GM12878 (cell line): ENCODE data around the gene TLCD3B. TPM values are rescaled to one million over a fixed set of nuclear protein-coding genes. Genes with fewer than 3 reads are reported as not detected.

Source experiments
- ATAC-seq: fragments of 200-7000 bp; cut with Tn5 transposase; 3 replicates; pipeline ENCODE4 v1.9.1; 2020; ENCODE audit warnings: mild to moderate bottlenecking, moderate library complexity
- BruUV-seq: library from RNA; stranded (reverse); fragments of 400-500 nt; replicated peaks from 2 replicates; lab custom pipeline; 2021; lab: Mats Ljungman, UMichigan
- CTCF ChIA-PET: fragments of 300-600 bp; sonication (Branson Sonifier 250); formaldehyde crosslinking; extraction: SDS; loops from one replicate; lab custom pipeline; 2021; ENCODE audit warnings: inconsistent platforms; lab: Yijun Ruan, JAX
- POLR2A ChIA-PET: fragments of 350-600 bp; formaldehyde crosslinking; extraction: SDS; loops from one replicate; lab custom pipeline; 2021; ENCODE audit warnings: inconsistent platforms; lab: Charles Lee
- RAD21 ChIA-PET: fragments of 300-600 bp; sonication (Branson Sonifier 250); formaldehyde crosslinking; loops from one replicate; lab custom pipeline; 2023; ENCODE audit warnings: antibody characterized with exemption; ENCODE audit not compliant: unreplicated experiment; lab: Charles Lee
- SMC1A ChIA-PET: fragments of 300-600 bp; sonication (Branson Sonifier 250); formaldehyde crosslinking; loops from one replicate; lab custom pipeline; 2023; ENCODE audit not compliant: unreplicated experiment, uncharacterized antibody; lab: Charles Lee
- DNase-seq: peaks from one replicate; pipeline ENCODE4 v3.0.0-alpha.2; 2011; ENCODE audit warnings: low read depth, low spot score
- FAIRE-seq: peaks from 3 replicates; lab custom pipeline; 2011; peaks lifted over from hg19 to GRCh38; lab: Jason Lieb, UNC
- H2AFZ ChIP-seq: 2 replicates; pipeline ENCODE4 v1.6.0; 2011; ENCODE audit warnings: low read depth, low read length, control low read depth; ENCODE audit not compliant: control insufficient read depth
- H3K27ac ChIP-seq: 2 replicates; pipeline ENCODE4 v1.5.1; 2011; ENCODE audit warnings: control low read depth; ENCODE audit not compliant: control insufficient read depth, insufficient read depth
- H3K27me3 ChIP-seq, 2 experiments: replicated peaks in 1 of 2; 2 replicates each; pipeline versions ENCODE4 v1.6.0 to v1.6.1; 2011; ENCODE audit warnings: low read length in 1 of 2; ENCODE audit not compliant: control insufficient read depth in 2 of 2, insufficient read depth in 2 of 2
- H3K36me3 ChIP-seq, 2 experiments: 2 replicates each; pipeline ENCODE4 v1.5.1; 2011; ENCODE audit warnings: low read length in 1 of 2; ENCODE audit not compliant: control insufficient read depth in 2 of 2, insufficient read depth in 2 of 2
- H3K4me1 ChIP-seq: 2 replicates; pipeline ENCODE4 v1.6.1; 2011; ENCODE audit warnings: mild to moderate bottlenecking, low read length, moderate library complexity, mixed read lengths; ENCODE audit not compliant: control insufficient read depth, insufficient read depth
- H3K4me2 ChIP-seq: 2 replicates; pipeline ENCODE4 v1.6.0; 2011; ENCODE audit warnings: control low read depth; ENCODE audit not compliant: control insufficient read depth, insufficient read depth
- H3K4me3 ChIP-seq: fragments of 200-600 bp; sonication (generic); 2 replicates; pipeline ENCODE4 v1.5.1; 2016
- H3K79me2 ChIP-seq: 2 replicates; pipeline ENCODE4 v1.6.0; 2011; ENCODE audit warnings: low read length; ENCODE audit not compliant: control insufficient read depth, insufficient read depth
- H3K9ac ChIP-seq: 2 replicates; pipeline ENCODE4 v1.8.0; 2011; ENCODE audit warnings: low read length, control low read depth, mixed read lengths; ENCODE audit not compliant: control insufficient read depth, insufficient read depth
- H3K9me3 ChIP-seq: replicated peaks from 3 replicates; pipeline ENCODE4 v1.5.1; 2011; ENCODE audit warnings: mild to moderate bottlenecking, low read length; ENCODE audit not compliant: control insufficient read depth, insufficient read depth
- H4K20me1 ChIP-seq: 2 replicates; pipeline ENCODE4 v1.6.0; 2011; ENCODE audit not compliant: control insufficient read depth, insufficient read depth
- WGBS: methylation state at CpG from one replicate; pipeline ENCODE4 v1.1.6; 2016; ENCODE audit warnings: low lambda C conversion rate; ENCODE audit not compliant: insufficient replicate concordance, insufficient coverage; ENCODE audit errors: missing lambda C conversion rate; 5-methylcytosine and 5-hydroxymethylcytosine counted together
- in situ Hi-C: fragments of 300-500 bp; cut with MboI; formaldehyde crosslinking; loops from 9 replicates; pipeline ENCODE4 v1.14.3; 2018; ENCODE audit warnings: mixed read lengths
- intact Hi-C: fragments of 100-400 bp; cut with micrococcal nuclease; formaldehyde crosslinking; loops from one replicate; pipeline ENCODE4 v1.14.2; 2022; ENCODE audit not compliant: unreplicated experiment
- polyA plus RNA-seq, 11 experiments: library from polyadenylated mRNA; depleted of rRNA in 4 of 11; unstranded in 6 of 11; stranded (reverse) in 5 of 11; fragments of >200 nt; fragmentation: Nextera tagmentation in 4 of 11; fragmentation: Illumina TruSeq in 1 of 11; extraction: Ambion mirVana in 4 of 11; extraction: Trizol in 1 of 11; gene quantifications; 1 replicate in 1 of 11; 2 replicates in 10 of 11; pipeline versions ENCODE4 v1.2.1 to v1.2.3, GENCODE V29; 2011 to 2016; ENCODE audit warnings: inconsistent platforms in 2 of 11, missing spikeins in 2 of 11, low read depth in 1 of 11
- total RNA-seq, 4 experiments: library from RNA; depleted of rRNA in 3 of 4; stranded (reverse); fragments of >200 nt in 3 of 4; fragmentation: Illumina TruSeq in 1 of 4; extraction: Trizol in 1 of 4; gene quantifications; 2 replicates each; pipeline versions ENCODE4 v1.2.1 to v1.2.3, GENCODE V29; 2013 to 2021
- TF ChIP-seq, protein P1 (sequence below): IDR thresholded peaks from 2 replicates; pipeline ENCODE4 v1.6.1; 2012; ENCODE audit warnings: improper control_type of control experiment, low read depth, low read length; ENCODE audit not compliant: insufficient replicate concordance
- TF ChIP-seq, protein P2 (sequence below): fragments of 450-650 bp; IDR thresholded peaks from 2 replicates; pipeline ENCODE4 v1.6.1; 2016; ENCODE audit warnings: mild to moderate bottlenecking, moderate library complexity, borderline replicate concordance

TLCD3B gene
- total and polyA plus RNA-seq, 10 of the 15 experiments (the other 5 are each of a cell fraction or from before 2014, with no cell fraction given): 0.05 to 0.51 (median 0.18) TPM; not detected in 4

DNA sequence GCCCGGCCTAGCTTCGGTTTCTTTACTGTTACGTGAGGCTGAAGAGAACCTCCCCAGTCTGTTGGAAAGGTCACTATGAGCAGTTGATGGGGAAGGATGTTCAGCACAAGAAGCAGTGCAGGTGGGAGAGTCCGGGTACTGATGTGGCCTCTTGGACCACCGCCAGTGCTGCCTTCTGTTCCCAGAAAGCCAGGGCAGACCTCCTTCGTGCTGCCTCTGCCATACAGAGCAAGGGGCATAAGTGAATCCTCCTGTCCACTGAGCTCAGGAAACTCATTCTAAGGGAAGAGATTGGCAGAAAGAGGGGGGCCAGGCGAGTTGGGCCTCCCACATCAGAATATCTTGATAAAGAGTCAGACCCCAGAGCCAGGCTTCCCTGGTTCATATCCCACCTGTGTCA lies 48.4 kb upstream of the TLCD3B start:
- ChIA-PET SMC1A (no interaction called here), RAD21 (interaction anchor here (0.7 kb wide), 1 partner anchor 40 kb away, joined by 3 read pairs; no protein-coding TSS in a partner anchor), CTCF (interaction anchor here (1.4 kb wide), 1 partner anchor 12 kb away, joined by 7 read pairs; the partner anchor contains the start of gene TBX6), POLR2A (interaction anchor here (0.6 to 1.2 kb wide), 3 partner anchors 12 to 81 kb away, joined by 3 read pairs; partner anchors contain the start of gene TBX6)
- TF ChIP-seq, protein P1, sequence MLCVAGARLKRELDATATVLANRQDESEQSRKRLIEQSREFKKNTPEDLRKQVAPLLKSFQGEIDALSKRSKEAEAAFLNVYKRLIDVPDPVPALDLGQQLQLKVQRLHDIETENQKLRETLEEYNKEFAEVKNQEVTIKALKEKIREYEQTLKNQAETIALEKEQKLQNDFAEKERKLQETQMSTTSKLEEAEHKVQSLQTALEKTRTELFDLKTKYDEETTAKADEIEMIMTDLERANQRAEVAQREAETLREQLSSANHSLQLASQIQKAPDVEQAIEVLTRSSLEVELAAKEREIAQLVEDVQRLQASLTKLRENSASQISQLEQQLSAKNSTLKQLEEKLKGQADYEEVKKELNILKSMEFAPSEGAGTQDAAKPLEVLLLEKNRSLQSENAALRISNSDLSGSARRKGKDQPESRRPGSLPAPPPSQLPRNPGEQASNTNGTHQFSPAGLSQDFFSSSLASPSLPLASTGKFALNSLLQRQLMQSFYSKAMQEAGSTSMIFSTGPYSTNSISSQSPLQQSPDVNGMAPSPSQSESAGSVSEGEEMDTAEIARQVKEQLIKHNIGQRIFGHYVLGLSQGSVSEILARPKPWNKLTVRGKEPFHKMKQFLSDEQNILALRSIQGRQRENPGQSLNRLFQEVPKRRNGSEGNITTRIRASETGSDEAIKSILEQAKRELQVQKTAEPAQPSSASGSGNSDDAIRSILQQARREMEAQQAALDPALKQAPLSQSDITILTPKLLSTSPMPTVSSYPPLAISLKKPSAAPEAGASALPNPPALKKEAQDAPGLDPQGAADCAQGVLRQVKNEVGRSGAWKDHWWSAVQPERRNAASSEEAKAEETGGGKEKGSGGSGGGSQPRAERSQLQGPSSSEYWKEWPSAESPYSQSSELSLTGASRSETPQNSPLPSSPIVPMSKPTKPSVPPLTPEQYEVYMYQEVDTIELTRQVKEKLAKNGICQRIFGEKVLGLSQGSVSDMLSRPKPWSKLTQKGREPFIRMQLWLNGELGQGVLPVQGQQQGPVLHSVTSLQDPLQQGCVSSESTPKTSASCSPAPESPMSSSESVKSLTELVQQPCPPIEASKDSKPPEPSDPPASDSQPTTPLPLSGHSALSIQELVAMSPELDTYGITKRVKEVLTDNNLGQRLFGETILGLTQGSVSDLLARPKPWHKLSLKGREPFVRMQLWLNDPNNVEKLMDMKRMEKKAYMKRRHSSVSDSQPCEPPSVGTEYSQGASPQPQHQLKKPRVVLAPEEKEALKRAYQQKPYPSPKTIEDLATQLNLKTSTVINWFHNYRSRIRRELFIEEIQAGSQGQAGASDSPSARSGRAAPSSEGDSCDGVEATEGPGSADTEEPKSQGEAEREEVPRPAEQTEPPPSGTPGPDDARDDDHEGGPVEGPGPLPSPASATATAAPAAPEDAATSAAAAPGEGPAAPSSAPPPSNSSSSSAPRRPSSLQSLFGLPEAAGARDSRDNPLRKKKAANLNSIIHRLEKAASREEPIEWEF: no peak
- TF ChIP-seq, protein P2, sequence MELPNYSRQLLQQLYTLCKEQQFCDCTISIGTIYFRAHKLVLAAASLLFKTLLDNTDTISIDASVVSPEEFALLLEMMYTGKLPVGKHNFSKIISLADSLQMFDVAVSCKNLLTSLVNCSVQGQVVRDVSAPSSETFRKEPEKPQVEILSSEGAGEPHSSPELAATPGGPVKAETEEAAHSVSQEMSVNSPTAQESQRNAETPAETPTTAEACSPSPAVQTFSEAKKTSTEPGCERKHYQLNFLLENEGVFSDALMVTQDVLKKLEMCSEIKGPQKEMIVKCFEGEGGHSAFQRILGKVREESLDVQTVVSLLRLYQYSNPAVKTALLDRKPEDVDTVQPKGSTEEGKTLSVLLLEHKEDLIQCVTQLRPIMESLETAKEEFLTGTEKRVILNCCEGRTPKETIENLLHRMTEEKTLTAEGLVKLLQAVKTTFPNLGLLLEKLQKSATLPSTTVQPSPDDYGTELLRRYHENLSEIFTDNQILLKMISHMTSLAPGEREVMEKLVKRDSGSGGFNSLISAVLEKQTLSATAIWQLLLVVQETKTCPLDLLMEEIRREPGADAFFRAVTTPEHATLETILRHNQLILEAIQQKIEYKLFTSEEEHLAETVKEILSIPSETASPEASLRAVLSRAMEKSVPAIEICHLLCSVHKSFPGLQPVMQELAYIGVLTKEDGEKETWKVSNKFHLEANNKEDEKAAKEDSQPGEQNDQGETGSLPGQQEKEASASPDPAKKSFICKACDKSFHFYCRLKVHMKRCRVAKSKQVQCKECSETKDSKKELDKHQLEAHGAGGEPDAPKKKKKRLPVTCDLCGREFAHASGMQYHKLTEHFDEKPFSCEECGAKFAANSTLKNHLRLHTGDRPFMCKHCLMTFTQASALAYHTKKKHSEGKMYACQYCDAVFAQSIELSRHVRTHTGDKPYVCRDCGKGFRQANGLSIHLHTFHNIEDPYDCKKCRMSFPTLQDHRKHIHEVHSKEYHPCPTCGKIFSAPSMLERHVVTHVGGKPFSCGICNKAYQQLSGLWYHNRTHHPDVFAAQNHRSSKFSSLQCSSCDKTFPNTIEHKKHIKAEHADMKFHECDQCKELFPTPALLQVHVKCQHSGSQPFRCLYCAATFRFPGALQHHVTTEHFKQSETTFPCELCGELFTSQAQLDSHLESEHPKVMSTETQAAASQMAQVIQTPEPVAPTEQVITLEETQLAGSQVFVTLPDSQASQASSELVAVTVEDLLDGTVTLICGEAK: no peak
- Histone ChIP-seq H2AFZ (no peak overlapping the region), H3K4me1 (peaks cover 10% of the 10 kb centered on the region), H3K36me3 (peaks cover 22 to 31% of the 10 kb centered on the region in 2 experiments), H3K9ac (no peak overlapping the region), H3K79me2 (peaks cover 40% of the 10 kb centered on the region), H4K20me1 (0 out of 2 replicates have a peak, but pooled peaks cover 2% of the 10 kb centered on the region), H3K4me3 (no peak overlapping the region), H3K4me2 (no peak overlapping the region), H3K27ac (no peak overlapping the region), H3K9me3 (no peaks in the 10 kb centered on the region), H3K27me3 (no peaks in the 10 kb centered on the region)
- 100% methylated on average over 7 of the region's 7 CpGs for WGBS
- FAIRE-seq (no peak), DNase-seq (no peak), ATAC-seq (no peak)
- in situ Hi-C loops: loop anchor here (25.0 kb wide), 1 partner anchor 1808 kb away; no protein-coding TSS in a partner anchor
- no TSS peak for BruUV-seq
- intact Hi-C loops: no loop called here
